Lung (tissue), 12 donors: ENCODE data around the gene SLC1A7. TPM values are rescaled to one million over a fixed set of nuclear protein-coding genes. Genes with fewer than 3 reads are reported as not detected.

Source experiments
- ATAC-seq: fragments of 200-7000 bp; cut with Tn5 transposase; one replicate; pipeline ENCODE4 v1.9.1; 2020; ENCODE audit warnings: moderate number of reproducible peaks; ENCODE audit not compliant: insufficient read depth, low FRiP score
- DNase-seq, 3 donors: peaks; one replicate each; pipeline ENCODE4 v3.0.0-alpha.2; 2013 to 2017
- H3K27ac ChIP-seq, 2 donors: one replicate each; pipeline ENCODE4 v1.5.1; 2013; ENCODE audit warnings: mild to moderate bottlenecking in 2 of 2, moderate library complexity in 2 of 2, control low read depth in 1 of 2, inconsistent platforms in 1 of 2, low read depth in 1 of 2, low read length in 1 of 2
- H3K27me3 ChIP-seq, 3 donors: one replicate each; pipeline ENCODE4 v1.5.1; 2013; ENCODE audit warnings: low read length in 2 of 3; ENCODE audit not compliant: control insufficient read depth in 3 of 3, insufficient read depth in 3 of 3
- H3K36me3 ChIP-seq, 4 donors: one replicate each; pipeline ENCODE4 v1.5.1; 2013; ENCODE audit warnings: low read length in 4 of 4, mild to moderate bottlenecking in 1 of 4, moderate library complexity in 1 of 4; ENCODE audit not compliant: control insufficient read depth in 4 of 4, insufficient read depth in 4 of 4
- H3K4me1 ChIP-seq, 5 donors: one replicate each; pipeline ENCODE4 v1.5.1; 2013; ENCODE audit warnings: low read length in 5 of 5, mild to moderate bottlenecking in 2 of 5, moderate library complexity in 1 of 5; ENCODE audit not compliant: control insufficient read depth in 5 of 5, insufficient read depth in 5 of 5
- H3K4me3 ChIP-seq: one replicate; pipeline ENCODE4 v1.5.1; 2013; ENCODE audit warnings: mild to moderate bottlenecking, control low read depth, moderate library complexity
- H3K9ac ChIP-seq, 2 donors: one replicate each; pipeline ENCODE4 v1.5.1; 2013; ENCODE audit warnings: low read length in 2 of 2, control low read depth in 1 of 2; ENCODE audit not compliant: insufficient read depth in 1 of 2
- H3K9me3 ChIP-seq, 4 donors: one replicate each; pipeline ENCODE4 v1.5.1; 2013; ENCODE audit warnings: low read length in 3 of 4, mild to moderate bottlenecking in 1 of 4, moderate library complexity in 1 of 4; ENCODE audit not compliant: control insufficient read depth in 4 of 4, insufficient read depth in 3 of 4
- CTCF ChIP-seq: IDR thresholded peaks from 2 replicates; pipeline ENCODE4 v1.5.1; 2012; ENCODE audit warnings: mild to moderate bottlenecking; ENCODE audit errors: control extremely low read depth, extremely low read depth
- WGBS, 2 donors: extraction: QIAGEN DNeasy Blood & Tissue Kit; methylation state at CpG; one replicate each; pipeline ENCODE4 v1.1.7; 2013; 5-methylcytosine and 5-hydroxymethylcytosine counted together
- polyA plus RNA-seq, 2 donors: library from polyadenylated mRNA; stranded (reverse); fragments of 200-250 nt; gene quantifications; one replicate each; pipeline ENCODE4 v1.2.1, GENCODE V29; 2013
- total RNA-seq, 2 donors: library from RNA; depleted of rRNA in 1 of 2; stranded (reverse); fragments of >200 nt in 1 of 2; gene quantifications; one replicate each; pipeline ENCODE4 v1.2.1, GENCODE V29; 2014 to 2021
- donor health status: control.
- donor health status: control.
- donor health status: Bipolar disorder and iron deficiency.
- donor health status: healthy.
- donor health status: DM: yes; HTN: yes; CAD: no.

SLC1A7 gene
- total and polyA plus RNA-seq, 4 donors: 0.14 to 0.81 (median 0.38) TPM

- no peak for DNase-seq
Observed at GRCh38 chr1:53080769-53081168, 61.7 kb downstream of the SLC1A7 start.

GRCh38 chr1:53080041-53080440, 62.4 kb downstream of the SLC1A7 start:
- Histone ChIP-seq H3K4me1 (peaks cover 0 to 19% (median 4%) of the 10 kb centered on the region in 5 donors), H3K9ac (no peak overlapping the region), H3K4me3 (no peak overlapping the region), H3K27me3 (no peaks in the 10 kb centered on the region), H3K27ac (no peak overlapping the region), H3K36me3 (peaks cover 0 to 6% (median 4%) of the 10 kb centered on the region in 4 donors), H3K9me3 (no peaks in the 10 kb centered on the region)
- ATAC-seq: no peak
- TF ChIP-seq CTCF: no peak
- no peak for DNase-seq
- 75 to 88% methylated on average over 3 of the region's 3 CpGs for WGBS, 2 donors

More at GRCh38 chr1:53080769-53081168, 61.7 kb downstream of the SLC1A7 start:
- H3K36me3 ChIP-seq: peaks cover 0 to 6% (median 4%) of the 10 kb centered on the region in 4 donors
- WGBS, 2 donors: 86 to 92% methylated on average over 15 of the region's 15 CpGs
- no peak overlapping the region for H3K27ac ChIP-seq
- H3K9me3 ChIP-seq: no peaks in the 10 kb centered on the region
- H3K9ac ChIP-seq: no peak overlapping the region
- TF ChIP-seq CTCF: no peak
- no peak overlapping the region for H3K4me3 ChIP-seq
- no peaks in the 10 kb centered on the region for H3K27me3 ChIP-seq
- H3K4me1 ChIP-seq: peaks cover 0 to 19% (median 4%) of the 10 kb centered on the region in 5 donors
- ATAC-seq: no peak

- DNase-seq (no peak), ATAC-seq (no peak)
- peaks cover 0 to 17% (median 4%) of the 10 kb centered on the region in 5 donors for H3K4me1 ChIP-seq
- H3K27ac ChIP-seq: no peak overlapping the region
- no peak overlapping the region for H3K9ac ChIP-seq
- no peaks in the 10 kb centered on the region for H3K27me3 ChIP-seq
- TF ChIP-seq CTCF: no peak
- H3K36me3 ChIP-seq: peaks cover 0 to 6% (median 4%) of the 10 kb centered on the region in 4 donors
- H3K9me3 ChIP-seq: no peaks in the 10 kb centered on the region
- 91% methylated on average over 4 of the region's 4 CpGs for WGBS, 2 donors
- no peak overlapping the region for H3K4me3 ChIP-seq
Observed at GRCh38 chr1:53079251-53079650, 63.2 kb downstream of the SLC1A7 start.
